HCT116 (cell line): Measurements from ENCODE around the gene MCF2L. TPM values are rescaled to one million over a fixed set of nuclear protein-coding genes. Genes with fewer than 3 reads are reported as not detected.

ENCODE experiments used
- ATAC-seq: fragments of 200-7000 bp; cut with Tn5 transposase; 2 replicates; pipeline ENCODE4 v1.9.1; 2020; ENCODE audit warnings: mild to moderate bottlenecking, moderate library complexity
- BruUV-seq: library from RNA; stranded (reverse); fragments of 400-500 nt; replicated peaks from 2 replicates; lab custom pipeline; 2021; lab: Mats Ljungman, UMichigan
- CTCF ChIA-PET: fragments of 300-600 bp; sonication (Branson Sonifier 250); formaldehyde crosslinking; loops from one replicate; lab custom pipeline; 2021; ENCODE audit warnings: antibody characterized with exemption; lab: Charles Lee
- POLR2A ChIA-PET: fragments of 300-600, 350-600 bp; sonication (Branson Sonifier 250); formaldehyde crosslinking; loops from one replicate; lab custom pipeline; 2021; ENCODE audit warnings: antibody characterized with exemption; lab: Charles Lee
- RAD21 ChIA-PET, 2 experiments: fragments of 300-600 bp; sonication (Branson Sonifier 250); formaldehyde crosslinking; loops; one replicate each; lab custom pipeline; 2023; ENCODE audit warnings: low total read pairs in 2 of 2; ENCODE audit not compliant: uncharacterized antibody in 2 of 2, unreplicated experiment in 2 of 2, low non-redundant PET in 1 of 2; lab: Charles Lee
- DNase-seq: peaks from one replicate; pipeline ENCODE4 v3.0.0-alpha.2; 2010; ENCODE audit warnings: low read depth, low spot score
- H2AFZ ChIP-seq: fragments of 200-600 bp; shearing (Covaris generic), sonication (generic); 2 replicates; pipeline ENCODE4 v1.6.1; 2017; ENCODE audit warnings: low read depth, mixed run types, mixed read lengths, antibody characterized with exemption, low read length; ENCODE audit not compliant: poor library complexity, severe bottlenecking
- H3K27ac ChIP-seq: 2 replicates; pipeline ENCODE4 v1.5.1; 2012; ENCODE audit warnings: low read depth, low read length
- H3K27me3 ChIP-seq: fragments of 200-600 bp; sonication (generic); 2 replicates; pipeline ENCODE4 v1.6.1; 2016; ENCODE audit warnings: mixed run types, low read length, mixed read lengths; ENCODE audit not compliant: insufficient read depth
- H3K36me3 ChIP-seq, 2 experiments: fragments of 200-500 bp in 1 of 2; fragments of 200-600 bp in 1 of 2; sonication (Bioruptor generic) in 1 of 2; sonication (generic) in 1 of 2; 2 replicates each; pipeline versions ENCODE4 v1.5.1 to v1.6.1; 2014 to 2016; ENCODE audit warnings: low read length in 2 of 2, inconsistent platforms in 1 of 2, mixed read lengths in 1 of 2, mixed run types in 1 of 2; ENCODE audit not compliant: insufficient read depth in 2 of 2, control insufficient read depth in 1 of 2
- H3K4me1 ChIP-seq, 2 experiments: fragments of 200-600 bp in 1 of 2; sonication (generic) in 1 of 2; 2 replicates each; pipeline versions ENCODE4 v1.5.1 to v1.6.1; 2012 to 2017; ENCODE audit warnings: low read length in 2 of 2, inconsistent platforms in 1 of 2, mild to moderate bottlenecking in 1 of 2, mixed read lengths in 1 of 2, mixed run types in 1 of 2, moderate library complexity in 1 of 2; ENCODE audit not compliant: insufficient read depth in 2 of 2, control insufficient read depth in 1 of 2
- H3K4me2 ChIP-seq: fragments of 200-600 bp; sonication (generic); 2 replicates; pipeline ENCODE4 v1.6.1; 2017; ENCODE audit warnings: mixed run types, low read length, mixed read lengths
- H3K4me3 ChIP-seq, 2 experiments: fragments of 200-600 bp in 1 of 2; sonication (generic) in 1 of 2; replicated peaks in 1 of 2; 2 replicates each; pipeline ENCODE4 v1.5.1; 2011 to 2016; ENCODE audit warnings: low read length in 2 of 2, control low read depth in 1 of 2, low read depth in 1 of 2, mild to moderate bottlenecking in 1 of 2, mixed read lengths in 1 of 2, mixed run types in 1 of 2
- H3K79me2 ChIP-seq: fragments of 200-600 bp; sonication (generic); 2 replicates; pipeline ENCODE4 v1.6.1; 2017; ENCODE audit warnings: mild to moderate bottlenecking, mixed run types, low read length, moderate library complexity, mixed read lengths; ENCODE audit not compliant: insufficient read depth
- H3K9ac ChIP-seq: fragments of 200-600 bp; sonication (generic); 2 replicates; pipeline ENCODE4 v1.6.1; 2016; ENCODE audit warnings: low read length, mixed read lengths
- H3K9me2 ChIP-seq: fragments of 200-600 bp; sonication (generic), shearing (Covaris generic); 2 replicates; pipeline ENCODE4 v1.6.1; 2017; ENCODE audit warnings: mixed run types, mild to moderate bottlenecking, moderate library complexity; ENCODE audit not compliant: insufficient read depth
- H3K9me3 ChIP-seq, 2 experiments: fragments of 200-500 bp in 1 of 2; fragments of 200-600 bp in 1 of 2; sonication (Bioruptor generic) in 1 of 2; sonication (generic) in 1 of 2; 2 replicates each; pipeline ENCODE4 v1.6.1; 2014 to 2017; ENCODE audit warnings: low read length in 2 of 2, mixed read lengths in 2 of 2, inconsistent platforms in 1 of 2, low read depth in 1 of 2, mild to moderate bottlenecking in 1 of 2, mixed run types in 1 of 2, moderate library complexity in 1 of 2; ENCODE audit not compliant: control insufficient read depth in 1 of 2, insufficient read depth in 1 of 2
- H4K20me1 ChIP-seq: fragments of 200-600 bp; sonication (generic), shearing (Covaris generic); 2 replicates; pipeline ENCODE4 v1.6.1; 2017; ENCODE audit warnings: mixed run types, mild to moderate bottlenecking, moderate library complexity; ENCODE audit not compliant: insufficient read depth
- FOSL1 ChIP-seq: IDR thresholded peaks from 2 replicates; pipeline ENCODE4 v1.6.1; 2012; ENCODE audit warnings: low read depth
- POLR2A ChIP-seq: IDR thresholded peaks from 2 replicates; pipeline ENCODE4 v1.7.0; 2011; ENCODE audit warnings: borderline replicate concordance; ENCODE audit not compliant: insufficient read depth, insufficient read length; ENCODE audit errors: extremely low read depth
- SP1 ChIP-seq: IDR thresholded peaks from 2 replicates; pipeline ENCODE4 v1.6.1; 2012; ENCODE audit warnings: low read depth
- TCF7L2 ChIP-seq: IDR thresholded peaks from 2 replicates; pipeline ENCODE4 v1.7.0; 2011; ENCODE audit warnings: borderline replicate concordance, inconsistent platforms; ENCODE audit not compliant: insufficient read depth, insufficient read length; ENCODE audit errors: extremely low read depth
- intact Hi-C: fragments of 100-400 bp; cut with micrococcal nuclease; formaldehyde crosslinking; loops from 2 replicates; pipeline ENCODE4 v1.10.0; 2022
- total RNA-seq: library from RNA; stranded (reverse); gene quantifications from one replicate; pipeline ENCODE4 v1.2.1, GENCODE V29; 2021; ENCODE audit not compliant: unreplicated experiment
- TF ChIP-seq, protein P1 (sequence below), 3 experiments: fragments of 200-600 bp in 1 of 3; sonication (generic) in 1 of 3; IDR thresholded peaks in 2 of 3; conservative IDR thresholded peaks in 1 of 3; 2 replicates each; pipeline ENCODE4 v1.5.1; 2012 to 2017; ENCODE audit warnings: low read depth in 2 of 3, low read length in 2 of 3, antibody characterized with exemption in 1 of 3, borderline replicate concordance in 1 of 3, control low read depth in 1 of 3, mild to moderate bottlenecking in 1 of 3, mixed read lengths in 1 of 3, mixed run types in 1 of 3, moderate library complexity in 1 of 3; ENCODE audit not compliant: insufficient read depth in 1 of 3
- TF ChIP-seq, protein P2 (sequence below): IDR thresholded peaks from 2 replicates; pipeline ENCODE4 v1.6.1; 2012; ENCODE audit warnings: low read depth

MCF2L gene
- total RNA-seq, 1 experiment from 2014 or later, result 19.3 TPM

DNA sequence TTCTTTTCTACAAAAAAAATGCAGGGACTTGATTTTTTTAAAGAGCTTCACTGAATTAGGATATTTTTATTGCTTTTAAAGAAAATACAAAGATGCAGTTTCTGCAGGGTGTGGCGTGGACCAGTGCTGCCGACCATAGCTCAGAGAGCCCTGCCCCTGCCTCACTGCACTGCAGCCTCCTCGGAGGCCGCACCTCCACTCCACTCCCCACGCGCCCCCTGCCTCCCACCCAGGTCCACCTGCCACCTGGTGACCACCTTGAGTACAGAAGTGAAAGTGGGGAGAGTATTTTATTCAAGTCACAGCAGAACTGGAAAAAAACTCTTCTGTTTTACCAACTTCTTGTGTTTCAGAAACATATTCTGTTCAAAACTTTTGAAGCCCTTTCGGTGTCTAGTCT is 128.6 kb downstream of the MCF2L start:
- ATAC-seq (no peak), DNase-seq (no peak)
- no peak for TF ChIP-seq TCF7L2
- no peak for TF ChIP-seq FOSL1
- TF ChIP-seq, protein P1, sequence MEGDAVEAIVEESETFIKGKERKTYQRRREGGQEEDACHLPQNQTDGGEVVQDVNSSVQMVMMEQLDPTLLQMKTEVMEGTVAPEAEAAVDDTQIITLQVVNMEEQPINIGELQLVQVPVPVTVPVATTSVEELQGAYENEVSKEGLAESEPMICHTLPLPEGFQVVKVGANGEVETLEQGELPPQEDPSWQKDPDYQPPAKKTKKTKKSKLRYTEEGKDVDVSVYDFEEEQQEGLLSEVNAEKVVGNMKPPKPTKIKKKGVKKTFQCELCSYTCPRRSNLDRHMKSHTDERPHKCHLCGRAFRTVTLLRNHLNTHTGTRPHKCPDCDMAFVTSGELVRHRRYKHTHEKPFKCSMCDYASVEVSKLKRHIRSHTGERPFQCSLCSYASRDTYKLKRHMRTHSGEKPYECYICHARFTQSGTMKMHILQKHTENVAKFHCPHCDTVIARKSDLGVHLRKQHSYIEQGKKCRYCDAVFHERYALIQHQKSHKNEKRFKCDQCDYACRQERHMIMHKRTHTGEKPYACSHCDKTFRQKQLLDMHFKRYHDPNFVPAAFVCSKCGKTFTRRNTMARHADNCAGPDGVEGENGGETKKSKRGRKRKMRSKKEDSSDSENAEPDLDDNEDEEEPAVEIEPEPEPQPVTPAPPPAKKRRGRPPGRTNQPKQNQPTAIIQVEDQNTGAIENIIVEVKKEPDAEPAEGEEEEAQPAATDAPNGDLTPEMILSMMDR (IDR thresholded peaks at IDR 0.05 in 2 of 3, conservative IDR thresholded peaks at IDR 0.05 in 1 of 3; ENCODE audit: borderline replicate concordance in 1 of 3, insufficient read depth in 1 of 3, low read depth in 2 of 3, low read length in 2 of 3), result no peak
- TF ChIP-seq, protein P2, sequence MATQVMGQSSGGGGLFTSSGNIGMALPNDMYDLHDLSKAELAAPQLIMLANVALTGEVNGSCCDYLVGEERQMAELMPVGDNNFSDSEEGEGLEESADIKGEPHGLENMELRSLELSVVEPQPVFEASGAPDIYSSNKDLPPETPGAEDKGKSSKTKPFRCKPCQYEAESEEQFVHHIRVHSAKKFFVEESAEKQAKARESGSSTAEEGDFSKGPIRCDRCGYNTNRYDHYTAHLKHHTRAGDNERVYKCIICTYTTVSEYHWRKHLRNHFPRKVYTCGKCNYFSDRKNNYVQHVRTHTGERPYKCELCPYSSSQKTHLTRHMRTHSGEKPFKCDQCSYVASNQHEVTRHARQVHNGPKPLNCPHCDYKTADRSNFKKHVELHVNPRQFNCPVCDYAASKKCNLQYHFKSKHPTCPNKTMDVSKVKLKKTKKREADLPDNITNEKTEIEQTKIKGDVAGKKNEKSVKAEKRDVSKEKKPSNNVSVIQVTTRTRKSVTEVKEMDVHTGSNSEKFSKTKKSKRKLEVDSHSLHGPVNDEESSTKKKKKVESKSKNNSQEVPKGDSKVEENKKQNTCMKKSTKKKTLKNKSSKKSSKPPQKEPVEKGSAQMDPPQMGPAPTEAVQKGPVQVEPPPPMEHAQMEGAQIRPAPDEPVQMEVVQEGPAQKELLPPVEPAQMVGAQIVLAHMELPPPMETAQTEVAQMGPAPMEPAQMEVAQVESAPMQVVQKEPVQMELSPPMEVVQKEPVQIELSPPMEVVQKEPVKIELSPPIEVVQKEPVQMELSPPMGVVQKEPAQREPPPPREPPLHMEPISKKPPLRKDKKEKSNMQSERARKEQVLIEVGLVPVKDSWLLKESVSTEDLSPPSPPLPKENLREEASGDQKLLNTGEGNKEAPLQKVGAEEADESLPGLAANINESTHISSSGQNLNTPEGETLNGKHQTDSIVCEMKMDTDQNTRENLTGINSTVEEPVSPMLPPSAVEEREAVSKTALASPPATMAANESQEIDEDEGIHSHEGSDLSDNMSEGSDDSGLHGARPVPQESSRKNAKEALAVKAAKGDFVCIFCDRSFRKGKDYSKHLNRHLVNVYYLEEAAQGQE, result no peak
- TF ChIP-seq POLR2A, result no peak
- no peak for TF ChIP-seq SP1
- Histone ChIP-seq H3K27ac (no peak overlapping the region), H3K9ac (no peak overlapping the region), H3K4me1 (no peaks in the 10 kb centered on the region), H3K79me2 (no peaks in the 10 kb centered on the region), H3K4me3 (no peak overlapping the region), H4K20me1 (no peaks in the 10 kb centered on the region), H3K9me3 (no peaks in the 10 kb centered on the region), H2AFZ (no peak overlapping the region), H3K9me2 (no peaks in the 10 kb centered on the region), H3K36me3 (no peaks in the 10 kb centered on the region), H3K4me2 (no peak overlapping the region), H3K27me3 (peaks cover 5% of the 10 kb centered on the region; the same call in 1 of the 2 replicates)
- ChIA-PET CTCF (no interaction called here), POLR2A (no interaction called here), RAD21 (no interaction called here)
- intact Hi-C loops, result no loop called here
- no TSS peak for BruUV-seq
